ENCODE measurements around the gene FGD6. TPM values are rescaled to one million over a fixed set of nuclear protein-coding genes. Genes with fewer than 3 reads are reported as not detected.

Gene FGD6
- polyA plus RNA-seq, 2 of the 4 experiments (the other 2 are of a cell fraction): 15.5 to 48.0 TPM

GRCh38 chr12:95244350-95244749 is 27.1 kb upstream of the FGD6 start:
- no peak for TF ChIP-seq CHD2 (IDR thresholded peaks at IDR 0.05; ENCODE audit: low read length, partially characterized antibody)
- TF ChIP-seq RARB (CRISPR knock-in tag; IDR thresholded peaks at IDR 0.05): no peak
- TF ChIP-seq, protein P1, sequence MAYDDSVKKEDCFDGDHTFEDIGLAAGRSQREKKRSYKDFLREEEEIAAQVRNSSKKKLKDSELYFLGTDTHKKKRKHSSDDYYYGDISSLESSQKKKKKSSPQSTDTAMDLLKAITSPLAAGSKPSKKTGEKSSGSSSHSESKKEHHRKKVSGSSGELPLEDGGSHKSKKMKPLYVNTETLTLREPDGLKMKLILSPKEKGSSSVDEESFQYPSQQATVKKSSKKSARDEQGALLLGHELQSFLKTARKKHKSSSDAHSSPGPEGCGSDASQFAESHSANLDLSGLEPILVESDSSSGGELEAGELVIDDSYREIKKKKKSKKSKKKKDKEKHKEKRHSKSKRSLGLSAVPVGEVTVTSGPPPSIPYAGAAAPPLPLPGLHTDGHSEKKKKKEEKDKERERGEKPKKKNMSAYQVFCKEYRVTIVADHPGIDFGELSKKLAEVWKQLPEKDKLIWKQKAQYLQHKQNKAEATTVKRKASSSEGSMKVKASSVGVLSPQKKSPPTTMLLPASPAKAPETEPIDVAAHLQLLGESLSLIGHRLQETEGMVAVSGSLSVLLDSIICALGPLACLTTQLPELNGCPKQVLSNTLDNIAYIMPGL (CRISPR knock-in tag; IDR thresholded peaks at IDR 0.05; ENCODE audit: borderline replicate concordance): no peak
- no peak for TF ChIP-seq USF2 (IDR thresholded peaks at IDR 0.05)
- no peak for TF ChIP-seq GATA3 (IDR thresholded peaks at IDR 0.05; ENCODE audit: borderline replicate concordance)
- TF ChIP-seq ZNF302 (CRISPR knock-in tag; IDR thresholded peaks at IDR 0.05): no peak
- no peak for TF ChIP-seq CTCF (IDR thresholded peaks at IDR 0.05)
- TF ChIP-seq MYC (IDR thresholded peaks at IDR 0.05; ENCODE audit: borderline replicate concordance, low read length): no peak
- no peak for TF ChIP-seq HDAC2 (IDR thresholded peaks at IDR 0.05)
- TF ChIP-seq, protein P2, sequence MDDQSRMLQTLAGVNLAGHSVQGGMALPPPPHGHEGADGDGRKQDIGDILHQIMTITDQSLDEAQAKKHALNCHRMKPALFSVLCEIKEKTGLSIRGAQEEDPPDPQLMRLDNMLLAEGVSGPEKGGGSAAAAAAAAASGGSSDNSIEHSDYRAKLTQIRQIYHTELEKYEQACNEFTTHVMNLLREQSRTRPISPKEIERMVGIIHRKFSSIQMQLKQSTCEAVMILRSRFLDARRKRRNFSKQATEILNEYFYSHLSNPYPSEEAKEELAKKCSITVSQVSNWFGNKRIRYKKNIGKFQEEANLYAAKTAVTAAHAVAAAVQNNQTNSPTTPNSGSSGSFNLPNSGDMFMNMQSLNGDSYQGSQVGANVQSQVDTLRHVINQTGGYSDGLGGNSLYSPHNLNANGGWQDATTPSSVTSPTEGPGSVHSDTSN (IDR thresholded peaks at IDR 0.05): no peak
- no peak for TF ChIP-seq MAFK (IDR thresholded peaks at IDR 0.05; ENCODE audit: partially characterized antibody)
- TF ChIP-seq, protein P3, sequence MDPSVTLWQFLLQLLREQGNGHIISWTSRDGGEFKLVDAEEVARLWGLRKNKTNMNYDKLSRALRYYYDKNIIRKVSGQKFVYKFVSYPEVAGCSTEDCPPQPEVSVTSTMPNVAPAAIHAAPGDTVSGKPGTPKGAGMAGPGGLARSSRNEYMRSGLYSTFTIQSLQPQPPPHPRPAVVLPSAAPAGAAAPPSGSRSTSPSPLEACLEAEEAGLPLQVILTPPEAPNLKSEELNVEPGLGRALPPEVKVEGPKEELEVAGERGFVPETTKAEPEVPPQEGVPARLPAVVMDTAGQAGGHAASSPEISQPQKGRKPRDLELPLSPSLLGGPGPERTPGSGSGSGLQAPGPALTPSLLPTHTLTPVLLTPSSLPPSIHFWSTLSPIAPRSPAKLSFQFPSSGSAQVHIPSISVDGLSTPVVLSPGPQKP (IDR thresholded peaks at IDR 0.05; ENCODE audit: low read depth, low read length): no peak
- no peak for TF ChIP-seq NPAS2 (CRISPR knock-in tag; IDR thresholded peaks at IDR 0.05; ENCODE audit: borderline replicate concordance)
- no peak for TF ChIP-seq RCOR1 (IDR thresholded peaks at IDR 0.05; ENCODE audit: low read depth, low read length)
- TF ChIP-seq EP300 (IDR thresholded peaks at IDR 0.05): no peak
- no peak for TF ChIP-seq MAX (IDR thresholded peaks at IDR 0.05)
- TF ChIP-seq, protein P4, sequence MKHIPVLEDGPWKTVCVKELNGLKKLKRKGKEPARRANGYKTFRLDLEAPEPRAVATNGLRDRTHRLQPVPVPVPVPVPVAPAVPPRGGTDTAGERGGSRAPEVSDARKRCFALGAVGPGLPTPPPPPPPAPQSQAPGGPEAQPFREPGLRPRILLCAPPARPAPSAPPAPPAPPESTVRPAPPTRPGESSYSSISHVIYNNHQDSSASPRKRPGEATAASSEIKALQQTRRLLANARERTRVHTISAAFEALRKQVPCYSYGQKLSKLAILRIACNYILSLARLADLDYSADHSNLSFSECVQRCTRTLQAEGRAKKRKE (CRISPR knock-in tag; IDR thresholded peaks at IDR 0.05; ENCODE audit: low read depth): no peak
- TF ChIP-seq HOXB5 (CRISPR knock-in tag; IDR thresholded peaks at IDR 0.05): no peak
- TF ChIP-seq HOXB13 (CRISPR knock-in tag; IDR thresholded peaks at IDR 0.05; ENCODE audit: low read depth): no peak
- no peak for TF ChIP-seq RFX5 (IDR thresholded peaks at IDR 0.05)
- WGBS (ENCODE audit: missing lambda C conversion rate): 90% methylated on average over 3 of the region's 3 CpGs
- no peak for FAIRE-seq
- Histone ChIP-seq H3K4me3 (no peak overlapping the region), H3K9me3 (no peaks in the 10 kb centered on the region), H3K4me2 (no peak overlapping the region), H3K4me1 (peaks cover 81% of the 10 kb centered on the region), H3K27ac (no peak overlapping the region)
- DNase-seq (ENCODE audit: low read depth in 1 of 2, low spot score in 1 of 2): no peak
- ChIA-PET POLR2A (no interaction called here), CTCF (interaction anchor here (0.8 to 5.6 kb wide), 5 partner anchors 27 to 171 kb away, joined by 3 to 31 read pairs (median 4); partner anchors contain the start of genes FGD6, NR2C1 and VEZT)
- no peak for ATAC-seq
